ENCODE results near the gene HDLBP. TPM values are rescaled to one million over a fixed set of nuclear protein-coding genes. Genes with fewer than 3 reads are reported as not detected.

HDLBP gene
- total RNA-seq, 6 experiments from 2014 or later: 991 to 1,153 (median 1,104) TPM

DNA sequence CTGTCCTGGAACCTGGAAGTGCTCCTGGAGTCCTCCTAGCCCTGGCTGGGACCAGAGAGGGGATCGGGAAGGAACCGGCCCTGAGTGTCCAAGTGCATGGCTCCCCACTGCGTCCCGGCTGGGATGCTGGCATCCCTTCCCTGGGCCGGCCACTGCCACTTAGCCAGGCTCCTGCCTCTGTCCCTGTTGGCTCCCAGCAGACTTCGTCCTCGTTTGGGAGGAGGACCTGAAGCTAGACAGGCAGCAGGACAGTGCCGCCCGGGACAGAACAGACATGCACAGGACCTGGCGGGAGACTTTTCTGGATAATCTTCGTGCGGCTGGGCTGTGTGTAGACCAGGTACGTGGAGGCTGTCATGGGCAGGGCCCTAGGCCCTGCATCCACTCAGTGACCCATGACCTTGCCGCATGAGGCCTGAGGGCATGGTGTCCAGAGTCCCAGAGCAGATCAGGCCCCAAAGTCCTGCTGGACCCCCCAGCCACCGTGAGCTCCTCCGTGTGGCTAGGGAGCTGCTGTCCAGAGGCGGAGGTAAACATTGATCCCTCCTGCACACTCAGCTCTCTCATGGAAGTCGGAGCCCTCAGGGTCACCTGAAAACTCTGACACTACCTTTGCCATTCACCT lies 119.9 kb downstream of the HDLBP start:
- no peaks in the 10 kb centered on the region for H3K36me3 Mint-ChIP-seq (ENCODE audit: low read depth)
- H3K9me3 Mint-ChIP-seq: no peaks in the 10 kb centered on the region

DNA sequence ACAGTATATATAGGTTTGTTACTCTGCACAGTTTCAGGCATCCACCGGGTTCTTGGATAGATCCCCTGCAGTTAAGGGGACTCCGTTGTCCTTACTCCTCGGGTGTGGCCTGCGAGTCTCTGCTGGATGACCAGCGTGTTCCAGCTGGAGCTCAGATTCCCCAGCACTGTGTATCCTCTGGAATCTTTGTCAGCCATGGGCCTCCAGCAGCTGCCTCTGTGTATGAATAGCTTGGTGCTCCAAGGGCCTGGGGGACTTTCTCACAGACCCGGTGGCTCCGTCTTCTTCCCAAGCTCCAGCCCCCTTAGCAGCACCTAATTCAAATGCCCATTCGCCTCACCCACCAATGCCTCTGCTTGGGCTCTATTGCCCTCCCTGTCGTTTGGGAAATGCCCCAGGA lies 120.7 kb downstream of the HDLBP start:
- H3K27ac Mint-ChIP-seq: no peak overlapping the region
- no peak for DNase-seq
- no peak overlapping the region for H3K4me3 Mint-ChIP-seq
- H3K27me3 Mint-ChIP-seq (ENCODE audit: insufficient read depth): peaks cover 11% of the 10 kb centered on the region
- no peaks in the 10 kb centered on the region for H3K36me3 Mint-ChIP-seq (ENCODE audit: low read depth)
- TF ChIP-seq, protein P1, sequence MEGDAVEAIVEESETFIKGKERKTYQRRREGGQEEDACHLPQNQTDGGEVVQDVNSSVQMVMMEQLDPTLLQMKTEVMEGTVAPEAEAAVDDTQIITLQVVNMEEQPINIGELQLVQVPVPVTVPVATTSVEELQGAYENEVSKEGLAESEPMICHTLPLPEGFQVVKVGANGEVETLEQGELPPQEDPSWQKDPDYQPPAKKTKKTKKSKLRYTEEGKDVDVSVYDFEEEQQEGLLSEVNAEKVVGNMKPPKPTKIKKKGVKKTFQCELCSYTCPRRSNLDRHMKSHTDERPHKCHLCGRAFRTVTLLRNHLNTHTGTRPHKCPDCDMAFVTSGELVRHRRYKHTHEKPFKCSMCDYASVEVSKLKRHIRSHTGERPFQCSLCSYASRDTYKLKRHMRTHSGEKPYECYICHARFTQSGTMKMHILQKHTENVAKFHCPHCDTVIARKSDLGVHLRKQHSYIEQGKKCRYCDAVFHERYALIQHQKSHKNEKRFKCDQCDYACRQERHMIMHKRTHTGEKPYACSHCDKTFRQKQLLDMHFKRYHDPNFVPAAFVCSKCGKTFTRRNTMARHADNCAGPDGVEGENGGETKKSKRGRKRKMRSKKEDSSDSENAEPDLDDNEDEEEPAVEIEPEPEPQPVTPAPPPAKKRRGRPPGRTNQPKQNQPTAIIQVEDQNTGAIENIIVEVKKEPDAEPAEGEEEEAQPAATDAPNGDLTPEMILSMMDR (IDR thresholded peaks at IDR 0.05): no peak
- no peaks in the 10 kb centered on the region for H3K4me1 Mint-ChIP-seq (ENCODE audit: low read depth)
- no peaks in the 10 kb centered on the region for H3K9me3 Mint-ChIP-seq

More for the DNA sequence above, 119.9 kb downstream of the HDLBP start:
- TF ChIP-seq, protein P1 (IDR thresholded peaks at IDR 0.05): no peak
- H3K4me1 Mint-ChIP-seq (ENCODE audit: low read depth): no peaks in the 10 kb centered on the region
- no peak for DNase-seq
- no peak overlapping the region for H3K4me3 Mint-ChIP-seq
- H3K27ac Mint-ChIP-seq: no peak overlapping the region
- H3K27me3 Mint-ChIP-seq (ENCODE audit: insufficient read depth): peaks cover 11% of the 10 kb centered on the region

DNA sequence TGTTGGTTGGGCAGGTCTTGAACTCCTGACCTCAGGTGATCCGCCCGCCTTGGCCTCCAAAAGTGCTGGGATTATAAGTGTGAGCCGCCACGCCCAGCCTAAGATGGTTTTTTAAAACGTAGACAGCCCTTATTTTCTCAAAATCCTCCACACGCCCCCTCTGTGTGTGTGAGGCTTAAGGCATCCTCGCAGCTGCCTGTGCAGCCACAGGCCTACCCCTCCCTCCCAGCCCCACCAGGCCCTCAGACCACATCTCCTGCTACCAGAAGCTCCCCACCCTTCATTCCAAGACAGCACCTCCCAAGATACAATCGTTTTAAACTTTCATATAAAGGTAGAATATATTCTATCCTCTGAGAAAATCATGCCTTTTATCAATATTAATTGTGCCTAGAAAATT lies 122.2 kb downstream of the HDLBP start:
- H3K36me3 Mint-ChIP-seq (ENCODE audit: low read depth): no peaks in the 10 kb centered on the region
- no peaks in the 10 kb centered on the region for H3K9me3 Mint-ChIP-seq
- H3K27ac Mint-ChIP-seq: no peak overlapping the region
- no peak for DNase-seq
- no peak overlapping the region for H3K4me3 Mint-ChIP-seq
- H3K4me1 Mint-ChIP-seq (ENCODE audit: low read depth): no peaks in the 10 kb centered on the region
- peaks cover 11% of the 10 kb centered on the region for H3K27me3 Mint-ChIP-seq (ENCODE audit: insufficient read depth)
- TF ChIP-seq, protein P1 (IDR thresholded peaks at IDR 0.05): no peak

DNA sequence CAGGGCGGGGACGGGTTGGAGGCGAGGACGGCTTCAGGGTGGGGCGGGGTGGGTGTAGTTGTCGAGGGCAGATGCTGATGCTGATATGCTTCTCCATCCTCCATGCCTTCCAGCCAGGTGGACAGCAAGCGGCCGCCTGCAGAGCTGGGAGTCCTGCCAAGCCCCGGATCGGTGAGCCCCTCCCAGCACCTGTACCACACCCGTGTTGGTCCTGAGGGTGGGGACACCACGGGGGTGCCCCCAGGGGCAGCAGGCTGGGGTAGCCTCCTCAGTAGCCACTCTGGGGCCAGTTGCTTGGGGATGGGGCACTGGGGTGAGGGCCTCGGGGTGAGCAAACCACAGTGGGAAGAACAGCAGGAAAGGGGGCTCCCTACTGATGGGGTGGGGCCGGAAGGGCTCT lies 124.4 kb downstream of the HDLBP start:
- no peak overlapping the region for H3K27ac Mint-ChIP-seq
- no peaks in the 10 kb centered on the region for H3K4me1 Mint-ChIP-seq (ENCODE audit: low read depth)
- no peak for DNase-seq
- no peaks in the 10 kb centered on the region for H3K9me3 Mint-ChIP-seq
- H3K36me3 Mint-ChIP-seq (ENCODE audit: low read depth): no peaks in the 10 kb centered on the region
- H3K4me3 Mint-ChIP-seq: no peak overlapping the region
- TF ChIP-seq, protein P1 (IDR thresholded peaks at IDR 0.05): no peak
- peaks cover 7% of the 10 kb centered on the region for H3K27me3 Mint-ChIP-seq (ENCODE audit: insufficient read depth)

DNA sequence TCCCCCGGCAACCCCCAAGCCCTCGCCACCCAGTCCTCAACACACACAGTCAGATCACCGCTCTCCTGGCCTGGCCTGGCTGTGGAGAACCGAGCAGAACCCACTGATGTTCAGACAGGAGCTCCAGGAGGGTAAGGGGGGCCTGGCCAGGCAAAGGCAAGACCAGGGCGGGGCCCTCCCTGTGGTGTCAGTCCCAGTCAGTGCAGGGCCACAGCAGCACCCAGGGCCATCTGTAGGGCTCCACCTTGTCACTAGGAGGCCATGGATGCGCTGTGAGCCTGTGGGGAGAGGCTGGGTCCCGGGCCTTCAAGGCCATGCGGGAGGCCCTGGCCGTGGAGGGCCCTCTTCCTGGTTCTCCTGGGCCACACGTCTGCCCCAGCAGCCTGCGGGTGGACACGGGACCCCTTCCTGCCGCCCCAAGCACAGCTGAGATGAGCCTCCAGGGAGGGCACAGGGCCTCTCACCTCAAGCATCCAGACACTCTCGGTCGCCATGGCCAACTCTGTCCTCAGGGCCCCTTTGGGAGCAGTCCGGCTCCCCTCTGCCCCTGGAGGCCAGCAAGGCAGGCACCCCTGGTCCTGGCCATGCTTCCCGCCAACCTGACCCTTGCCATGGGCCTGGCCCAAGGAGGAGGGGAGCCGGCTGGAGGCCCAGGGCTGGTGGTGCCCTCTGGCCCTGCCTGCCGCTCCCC lies 125.0 kb downstream of the HDLBP start:
- no peak overlapping the region for H3K27ac Mint-ChIP-seq
- no peaks in the 10 kb centered on the region for H3K4me1 Mint-ChIP-seq (ENCODE audit: low read depth)
- H3K27me3 Mint-ChIP-seq (ENCODE audit: insufficient read depth): peaks cover 7% of the 10 kb centered on the region
- TF ChIP-seq, protein P1 (IDR thresholded peaks at IDR 0.05): no peak
- H3K36me3 Mint-ChIP-seq (ENCODE audit: low read depth): no peaks in the 10 kb centered on the region
- H3K4me3 Mint-ChIP-seq: no peak overlapping the region
- no peaks in the 10 kb centered on the region for H3K9me3 Mint-ChIP-seq
- DNase-seq: no peak

Data from HFFc6 (cell line).